ENCODE results near the gene SPP1. TPM values are rescaled to one million over a fixed set of nuclear protein-coding genes. Genes with fewer than 3 reads are reported as not detected.

SPP1 gene
- total RNA-seq, 1 experiment from 2014 or later, result 4.1 TPM

DNA sequence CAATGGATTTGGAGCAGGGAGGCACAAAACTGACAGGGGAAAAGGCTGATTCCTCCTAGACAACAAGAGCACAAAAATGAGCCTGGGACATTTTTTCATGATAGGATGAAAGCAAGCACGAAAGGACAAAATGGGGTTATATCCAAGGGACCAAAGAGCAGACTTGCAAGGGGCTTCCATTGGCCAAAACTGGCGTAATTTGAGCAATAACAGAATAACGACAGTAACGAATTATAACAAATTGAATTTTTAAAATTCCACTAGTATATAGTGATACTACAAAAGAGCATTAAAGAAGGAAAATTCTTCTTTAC, 10.3 kb downstream of the SPP1 start:
- DNase-seq (ENCODE audit: low read depth, low spot score) (no peak), ATAC-seq (peak; percentile 7; the same call in 1 of the 2 replicates)
- RAD21 ChIA-PET (ENCODE audit: low non-redundant PET in 1 of 2, low total read pairs in 2 of 2, uncharacterized antibody in 2 of 2, unreplicated experiment in 2 of 2), result interaction anchor here (1.0 to 1.8 kb wide), 6 partner anchors 12 to 225 kb away, joined by 3 to 15 read pairs (median 6); no protein-coding TSS in a partner anchor
- H2AFZ ChIP-seq (ENCODE audit: low read depth, low read length, poor library complexity, severe bottlenecking), result peak overlapping the region; percentile 35
- no peaks in the 10 kb centered on the region for H3K9me3 ChIP-seq (ENCODE audit: control insufficient read depth in 1 of 2, insufficient read depth in 1 of 2, low read depth in 1 of 2, low read length in 2 of 2)
- H3K9ac ChIP-seq (ENCODE audit: low read length), result no peak overlapping the region
- peaks cover 0 to 5% of the 10 kb centered on the region in 2 experiments; a peak in 1 of 4 replicates for H3K4me1 ChIP-seq (ENCODE audit: control insufficient read depth in 1 of 2, insufficient read depth in 2 of 2, low read length in 2 of 2)
- no peaks in the 10 kb centered on the region for H3K79me2 ChIP-seq (ENCODE audit: insufficient read depth, low read length)
- BruUV-seq (replicated peaks), result no TSS peak
- intact Hi-C loops (cut with micrococcal nuclease), result loop anchor here (1.0 to 10.0 kb wide), 3 partner anchors 123 to 311 kb away; no protein-coding TSS in a partner anchor
- POLR2A ChIA-PET, result interaction anchor here (1.1 kb wide), 1 partner anchor 12 kb away, joined by 4 read pairs; no protein-coding TSS in a partner anchor
- H4K20me1 ChIP-seq (ENCODE audit: insufficient read depth), result no peaks in the 10 kb centered on the region
- H3K4me2 ChIP-seq (ENCODE audit: low read length), result 0 out of 2 replicates have a peak overlapping the region, but pooled peaks have one; percentile 7
- no peak overlapping the region for H3K4me3 ChIP-seq (replicated peaks in 1 of 2; ENCODE audit: low read depth in 1 of 2, low read length in 2 of 2)
- CTCF ChIA-PET, result interaction anchor here (0.7 to 2.1 kb wide), 13 partner anchors 9 to 226 kb away, joined by 3 to 45 read pairs (median 6); partner anchors contain the start of gene SPP1
- no peaks in the 10 kb centered on the region for H3K27me3 ChIP-seq (ENCODE audit: insufficient read depth, low read length)
- no peaks in the 10 kb centered on the region for H3K9me2 ChIP-seq (ENCODE audit: insufficient read depth)
- no peak for TF ChIP-seq FOSL1 (IDR thresholded peaks at IDR 0.05; ENCODE audit: low read depth)
- TF ChIP-seq SIN3A (IDR thresholded peaks at IDR 0.05; ENCODE audit: low read depth), result no peak
- TF ChIP-seq ZNF274 (IDR thresholded peaks at IDR 0.05; ENCODE audit: low read depth, low read length), result no peak
- TF ChIP-seq, protein P1, sequence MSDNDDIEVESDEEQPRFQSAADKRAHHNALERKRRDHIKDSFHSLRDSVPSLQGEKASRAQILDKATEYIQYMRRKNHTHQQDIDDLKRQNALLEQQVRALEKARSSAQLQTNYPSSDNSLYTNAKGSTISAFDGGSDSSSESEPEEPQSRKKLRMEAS (IDR thresholded peaks at IDR 0.05), result no peak
- no peak for TF ChIP-seq TCF7L2 (IDR thresholded peaks at IDR 0.05; ENCODE audit: borderline replicate concordance, extremely low read depth, insufficient read depth, insufficient read length)
- no peak for TF ChIP-seq ELF1 (IDR thresholded peaks at IDR 0.05; ENCODE audit: borderline replicate concordance, low read depth)
- TF ChIP-seq RAD21 (IDR thresholded peaks at IDR 0.05; ENCODE audit: low read depth), result no peak
- TF ChIP-seq REST (IDR thresholded peaks at IDR 0.05; ENCODE audit: low read depth), result no peak
- TF ChIP-seq, protein P2, sequence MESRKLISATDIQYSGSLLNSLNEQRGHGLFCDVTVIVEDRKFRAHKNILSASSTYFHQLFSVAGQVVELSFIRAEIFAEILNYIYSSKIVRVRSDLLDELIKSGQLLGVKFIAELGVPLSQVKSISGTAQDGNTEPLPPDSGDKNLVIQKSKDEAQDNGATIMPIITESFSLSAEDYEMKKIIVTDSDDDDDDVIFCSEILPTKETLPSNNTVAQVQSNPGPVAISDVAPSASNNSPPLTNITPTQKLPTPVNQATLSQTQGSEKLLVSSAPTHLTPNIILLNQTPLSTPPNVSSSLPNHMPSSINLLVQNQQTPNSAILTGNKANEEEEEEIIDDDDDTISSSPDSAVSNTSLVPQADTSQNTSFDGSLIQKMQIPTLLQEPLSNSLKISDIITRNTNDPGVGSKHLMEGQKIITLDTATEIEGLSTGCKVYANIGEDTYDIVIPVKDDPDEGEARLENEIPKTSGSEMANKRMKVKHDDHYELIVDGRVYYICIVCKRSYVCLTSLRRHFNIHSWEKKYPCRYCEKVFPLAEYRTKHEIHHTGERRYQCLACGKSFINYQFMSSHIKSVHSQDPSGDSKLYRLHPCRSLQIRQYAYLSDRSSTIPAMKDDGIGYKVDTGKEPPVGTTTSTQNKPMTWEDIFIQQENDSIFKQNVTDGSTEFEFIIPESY (IDR thresholded peaks at IDR 0.05; ENCODE audit: extremely low read depth, insufficient replicate concordance, low read length), result no peak
- no peak for TF ChIP-seq YY1 (IDR thresholded peaks at IDR 0.05; ENCODE audit: extremely low read depth, insufficient replicate concordance, low read depth, low read length)
- TF ChIP-seq, protein P3, sequence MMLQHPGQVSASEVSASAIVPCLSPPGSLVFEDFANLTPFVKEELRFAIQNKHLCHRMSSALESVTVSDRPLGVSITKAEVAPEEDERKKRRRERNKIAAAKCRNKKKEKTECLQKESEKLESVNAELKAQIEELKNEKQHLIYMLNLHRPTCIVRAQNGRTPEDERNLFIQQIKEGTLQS (IDR thresholded peaks at IDR 0.05), result no peak
- no peak overlapping the region for H3K27ac ChIP-seq (ENCODE audit: low read depth, low read length)
- H3K36me3 ChIP-seq (ENCODE audit: control insufficient read depth in 1 of 2, insufficient read depth in 2 of 2, low read length in 2 of 2), result no peaks in the 10 kb centered on the region
